ENCODE results near the gene LPCAT1.
"Not testable (repeated sequence)": the region's sequence is repeated elsewhere in the genome, so short reads cannot be mapped to it uniquely, and the experiment has no call there.

The LPCAT1 gene

GRCh38 chr5:1439388-1440097 is 84.2 kb downstream of the LPCAT1 start:
- DNase-seq = no peak

DNA sequence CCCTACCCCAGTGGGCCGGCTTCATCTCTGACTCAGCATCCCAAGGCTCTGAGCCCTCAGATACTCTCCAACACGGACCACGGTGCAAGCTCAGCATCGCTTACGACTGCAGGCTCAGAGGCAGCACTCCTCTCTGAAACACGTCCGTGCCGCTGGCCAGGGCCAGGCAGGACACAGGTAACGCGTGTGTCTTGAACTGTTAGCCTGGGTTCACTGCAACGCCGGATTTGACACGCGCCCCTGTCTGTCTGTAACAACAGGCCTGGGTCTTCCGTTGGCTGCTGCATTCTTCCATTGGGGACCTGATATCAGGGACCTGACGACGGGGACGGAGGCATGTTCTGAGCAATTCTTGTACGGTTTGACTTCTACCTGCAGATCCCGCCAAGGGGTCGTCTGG is 84.9 kb downstream of the LPCAT1 start:
- DNase-seq = no peak

- no peak for DNase-seq
These were observed 85.7 kb downstream of the LPCAT1 start for GRCh38 chr5:1437876-1438559.

GRCh38 chr5:1437226-1437829 is 86.4 kb downstream of the LPCAT1 start:
- DNase-seq = no peak

DNA sequence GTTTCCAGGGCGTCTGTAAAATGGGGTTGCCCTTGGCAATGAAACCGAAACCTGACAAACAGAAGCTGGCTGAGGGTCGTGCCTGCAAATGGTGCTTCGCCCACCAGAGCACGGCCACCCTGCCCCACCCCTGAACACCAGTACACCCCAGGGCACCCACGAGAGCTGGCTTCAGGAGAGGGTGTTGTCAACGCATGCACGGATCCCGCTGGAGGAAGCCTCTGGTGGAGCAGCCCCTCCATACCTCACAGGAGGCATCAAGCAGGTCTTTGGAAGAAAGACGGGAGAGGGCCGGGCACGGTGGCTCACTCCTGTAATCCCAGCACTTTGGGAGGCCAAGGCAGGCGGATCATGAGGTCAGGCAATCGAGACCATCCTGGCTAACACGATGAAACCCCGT is 87.1 kb downstream of the LPCAT1 start:
- no peak for DNase-seq

DNA sequence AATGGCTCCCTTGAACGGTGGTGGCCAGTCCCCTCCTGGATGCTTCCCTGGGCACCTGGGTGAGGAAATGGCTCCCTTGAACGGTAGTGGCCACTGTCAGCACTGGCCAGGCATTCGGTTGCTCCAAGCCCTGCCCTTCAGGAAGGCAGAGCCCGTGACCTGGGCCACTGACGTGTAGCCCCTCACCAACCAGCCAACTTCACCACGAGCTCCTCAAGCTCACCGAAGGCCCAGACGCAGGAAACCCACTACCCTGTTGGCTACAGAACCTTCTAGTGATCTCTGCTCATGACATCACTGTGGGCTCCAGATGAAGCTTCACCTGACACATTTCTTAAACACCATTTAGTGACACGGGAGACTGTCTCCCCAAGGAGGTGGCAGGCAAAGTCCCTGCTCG is 87.7 kb downstream of the LPCAT1 start:
- no peak for DNase-seq

DNA sequence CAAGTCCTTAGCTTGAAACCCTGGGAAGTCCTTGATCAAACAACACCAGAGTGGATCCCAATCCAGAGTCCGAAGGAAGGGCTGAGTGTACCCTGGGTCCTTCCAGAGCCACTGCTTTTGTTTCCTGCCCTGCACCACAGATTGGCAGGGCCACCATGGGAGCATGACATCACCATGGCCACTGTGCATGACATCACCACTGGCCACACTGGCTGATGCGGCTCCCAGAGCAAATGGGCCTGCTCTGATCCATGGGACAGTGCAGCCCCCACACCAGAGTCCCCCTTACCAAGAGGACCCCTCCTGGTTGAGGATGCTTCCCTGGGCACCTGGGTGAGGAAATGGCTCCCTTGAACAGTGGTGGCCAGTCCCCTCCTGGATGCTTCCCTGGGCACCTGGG is 88.4 kb downstream of the LPCAT1 start:
- no peak for DNase-seq

DNA sequence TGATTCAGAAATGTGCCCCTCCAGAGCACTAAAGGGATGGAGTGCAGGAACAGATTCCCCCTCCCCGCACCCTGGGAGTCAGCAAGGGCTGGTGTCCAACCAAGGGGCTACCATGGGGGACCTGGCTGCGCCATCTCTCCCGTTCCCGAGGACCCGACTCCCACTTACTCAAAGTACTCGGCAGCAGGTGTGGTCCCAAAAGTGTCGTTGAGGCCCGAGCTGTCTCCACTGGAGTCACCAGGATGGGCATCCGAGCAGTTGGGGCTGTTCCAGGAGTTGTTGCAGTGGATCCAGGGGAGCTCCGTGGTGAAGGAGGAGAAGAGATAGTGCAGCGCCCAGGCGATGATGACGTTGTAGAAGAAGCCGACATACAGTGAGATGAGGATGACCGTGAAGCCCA is 91.5 kb downstream of the LPCAT1 start:
- no peak for DNase-seq

- DNase-seq = no peak
These were observed 91.9 kb downstream of the LPCAT1 start for GRCh38 chr5:1431896-1432295.

- no peak for DNase-seq
These were observed 92.5 kb downstream of the LPCAT1 start for GRCh38 chr5:1431021-1431811.

GRCh38 chr5:1430121-1430795 is 93.5 kb downstream of the LPCAT1 start:
- DNase-seq = no peak

GRCh38 chr5:1429496-1429895 is 94.3 kb downstream of the LPCAT1 start:
- no peak for DNase-seq

GRCh38 chr5:1429066-1429465 is 94.7 kb downstream of the LPCAT1 start:
- no peak for DNase-seq

DNA sequence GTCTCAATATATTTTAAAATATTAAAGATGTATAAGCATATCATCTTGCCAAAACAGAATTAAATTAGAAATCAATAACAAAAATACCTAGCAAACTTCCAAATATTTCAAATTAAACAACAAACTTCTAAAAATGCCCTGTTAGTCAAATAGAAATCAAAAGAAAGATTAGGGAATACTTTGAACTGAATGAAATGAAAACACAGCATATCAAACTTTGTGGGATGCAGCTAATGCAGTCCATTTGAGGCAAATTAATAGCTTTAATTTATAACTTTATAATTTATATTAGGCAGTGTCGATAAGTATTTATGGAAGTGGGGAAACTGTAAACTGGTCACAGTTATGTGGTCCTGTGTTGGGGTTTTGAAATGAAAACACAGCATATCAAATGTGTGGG is 95.7 kb downstream of the LPCAT1 start:
- DNase-seq = no peak

- no peak for DNase-seq
These were observed 99.0 kb downstream of the LPCAT1 start for GRCh38 chr5:1424716-1425115.

DNA sequence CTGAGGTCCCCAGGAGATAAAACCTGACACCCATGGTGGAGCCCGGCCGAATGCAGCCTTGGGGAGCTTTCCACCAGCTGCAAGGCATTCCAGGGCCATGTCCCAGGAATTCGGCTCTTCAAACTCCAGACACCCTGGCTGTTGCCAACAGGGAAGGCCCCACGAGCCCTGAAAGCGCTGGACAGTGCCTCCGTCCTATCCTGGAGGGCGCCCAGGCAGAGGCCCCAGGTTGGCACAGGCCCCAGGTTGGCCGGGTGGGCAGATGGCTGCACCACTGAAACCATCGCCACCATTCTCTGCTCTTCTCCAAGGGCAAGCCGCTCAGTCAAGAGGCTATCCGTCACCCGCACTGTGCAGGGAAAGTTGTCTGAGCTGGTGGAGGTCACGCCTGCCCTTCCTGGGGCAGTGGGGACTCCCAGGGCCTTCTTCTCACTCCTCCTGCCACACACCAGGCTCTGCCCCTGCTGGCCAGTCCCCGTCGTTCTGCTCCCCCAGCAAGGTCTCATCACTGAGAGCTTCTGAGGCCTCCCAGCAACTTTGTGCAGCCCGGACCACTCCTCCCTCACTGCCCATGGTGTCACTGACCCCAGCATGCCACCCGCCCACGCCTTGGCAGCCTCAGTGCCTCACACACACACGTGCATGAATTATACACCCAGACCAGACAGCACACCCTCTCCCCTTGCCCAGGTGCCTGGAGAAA is 99.7 kb downstream of the LPCAT1 start:
- no peak for DNase-seq

DNA sequence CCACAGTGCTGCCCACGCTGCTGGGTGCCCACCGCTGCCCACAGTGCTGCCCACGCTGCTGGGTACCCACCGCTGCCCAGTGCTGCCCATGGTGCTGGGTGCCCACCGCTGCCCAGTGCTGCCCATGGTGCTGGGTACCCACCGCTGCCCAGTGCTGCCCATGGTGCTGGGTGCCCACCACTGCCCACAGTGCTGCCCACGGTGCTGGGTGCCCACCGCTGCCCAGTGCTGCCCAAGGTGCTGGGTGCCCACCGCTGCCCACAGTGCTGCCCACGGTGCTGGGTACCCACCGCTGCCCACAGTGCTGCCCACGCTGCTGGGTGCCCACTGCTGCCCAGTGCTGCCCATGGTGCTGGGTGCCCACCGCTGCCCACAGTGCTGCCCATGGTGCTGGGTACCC is 101.2 kb downstream of the LPCAT1 start:
- not testable (repeated sequence) for DNase-seq

- DNase-seq = no peak
These were observed 102.0 kb downstream of the LPCAT1 start for GRCh38 chr5:1421521-1422341.

DNA sequence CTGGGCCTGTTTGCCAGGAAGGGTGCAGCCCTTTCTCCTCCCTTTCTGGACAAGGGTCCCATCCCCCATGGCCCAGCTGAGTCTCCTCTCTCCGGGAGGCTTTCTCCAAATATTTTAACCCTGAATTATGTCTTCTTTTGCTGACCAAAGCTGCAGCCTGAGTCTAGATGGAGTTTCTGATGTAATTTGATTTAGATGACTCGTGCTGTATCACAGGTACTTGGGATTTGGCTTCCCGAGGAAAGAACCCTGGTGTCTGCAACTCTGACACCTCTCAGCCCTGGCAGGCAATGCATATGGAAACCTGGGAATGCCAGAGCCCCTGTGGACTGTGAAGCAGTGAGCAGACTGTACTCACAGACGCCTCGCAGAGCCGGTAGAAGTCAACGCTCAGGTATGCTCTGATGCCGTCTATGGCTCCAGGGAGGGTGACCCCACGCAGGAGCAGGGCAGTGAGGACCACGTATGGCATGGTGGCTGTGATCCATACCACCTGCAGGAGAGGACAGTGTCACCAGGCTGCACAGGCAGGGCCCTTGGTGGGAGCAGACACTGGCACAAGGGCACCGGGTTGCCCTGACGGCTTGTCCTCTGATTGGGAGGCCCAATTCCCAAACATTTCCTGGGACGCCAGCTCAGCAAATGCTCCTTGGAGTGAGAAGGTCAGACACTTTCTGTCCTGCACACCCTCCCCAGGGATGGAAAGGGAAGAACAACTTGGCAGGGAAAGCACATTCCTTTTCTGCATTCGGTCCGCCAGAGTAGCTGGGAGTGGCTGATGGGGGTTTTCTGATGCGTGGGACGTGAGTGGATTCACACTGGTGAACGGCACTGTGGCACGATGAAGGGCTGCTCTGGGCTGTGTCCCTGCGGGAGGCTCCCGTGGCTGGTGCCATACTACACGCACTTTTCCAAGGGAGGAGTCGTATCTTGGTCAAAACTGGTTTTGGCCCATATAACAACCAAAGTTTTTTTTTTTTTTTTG is 103.3 kb downstream of the LPCAT1 start:
- no peak for DNase-seq
